ENCODE data around the gene RIMS4.

RIMS4 gene

GRCh38 chr20:44756956-44757355 is 53.4 kb downstream of the RIMS4 start:
- no peak for DNase-seq (ENCODE audit: low spot score)
- POLR2A ChIA-PET (ENCODE audit: low non-redundant PET), result no interaction called here
- CTCF ChIA-PET, result interaction anchor here (2.2 kb wide), 1 partner anchor 8 kb away, joined by 15 read pairs; no protein-coding TSS in a partner anchor
- H3K27ac ChIP-seq, result no peak overlapping the region
- TF ChIP-seq, protein P1, sequence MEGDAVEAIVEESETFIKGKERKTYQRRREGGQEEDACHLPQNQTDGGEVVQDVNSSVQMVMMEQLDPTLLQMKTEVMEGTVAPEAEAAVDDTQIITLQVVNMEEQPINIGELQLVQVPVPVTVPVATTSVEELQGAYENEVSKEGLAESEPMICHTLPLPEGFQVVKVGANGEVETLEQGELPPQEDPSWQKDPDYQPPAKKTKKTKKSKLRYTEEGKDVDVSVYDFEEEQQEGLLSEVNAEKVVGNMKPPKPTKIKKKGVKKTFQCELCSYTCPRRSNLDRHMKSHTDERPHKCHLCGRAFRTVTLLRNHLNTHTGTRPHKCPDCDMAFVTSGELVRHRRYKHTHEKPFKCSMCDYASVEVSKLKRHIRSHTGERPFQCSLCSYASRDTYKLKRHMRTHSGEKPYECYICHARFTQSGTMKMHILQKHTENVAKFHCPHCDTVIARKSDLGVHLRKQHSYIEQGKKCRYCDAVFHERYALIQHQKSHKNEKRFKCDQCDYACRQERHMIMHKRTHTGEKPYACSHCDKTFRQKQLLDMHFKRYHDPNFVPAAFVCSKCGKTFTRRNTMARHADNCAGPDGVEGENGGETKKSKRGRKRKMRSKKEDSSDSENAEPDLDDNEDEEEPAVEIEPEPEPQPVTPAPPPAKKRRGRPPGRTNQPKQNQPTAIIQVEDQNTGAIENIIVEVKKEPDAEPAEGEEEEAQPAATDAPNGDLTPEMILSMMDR (conservative IDR thresholded peaks at IDR 0.05; ENCODE audit: low read depth), result no peak

DNA sequence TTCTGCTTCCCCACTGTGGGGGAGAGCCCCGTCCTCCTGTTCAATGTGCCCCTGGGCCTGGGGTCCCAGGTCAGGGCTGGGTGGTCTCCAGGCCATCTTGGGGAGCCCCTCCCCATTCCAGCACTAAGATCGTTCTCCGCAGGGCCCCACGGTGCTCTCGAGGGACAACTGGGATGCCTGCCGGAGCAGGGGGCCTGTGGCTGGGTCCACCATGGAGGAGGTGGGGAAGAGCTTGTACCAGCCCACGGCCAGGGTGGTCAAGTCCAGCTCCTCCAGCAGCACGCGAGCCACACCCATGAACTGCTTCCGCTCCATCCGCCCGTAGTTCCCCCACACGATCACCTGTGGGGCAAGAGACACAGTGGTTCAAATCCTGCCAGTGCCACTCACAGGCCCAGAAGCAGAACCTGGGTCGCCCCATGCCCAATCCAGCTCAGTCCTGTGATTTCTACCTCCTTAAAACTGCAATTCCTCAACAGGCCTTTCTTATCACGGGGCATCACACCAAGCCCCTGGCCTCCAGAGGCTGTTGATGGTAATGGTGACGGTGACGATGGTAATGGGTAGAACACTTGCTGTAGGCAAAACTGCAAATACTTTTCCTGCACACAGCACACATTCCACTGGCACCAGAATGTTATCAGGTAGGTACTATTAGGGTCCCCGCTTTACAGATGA is 54.2 kb downstream of the RIMS4 start:
- ChIA-PET CTCF (interaction anchor here (0.5 to 1.4 kb wide), 6 partner anchors 11 to 111 kb away, joined by 3 to 6 read pairs (median 4); no protein-coding TSS in a partner anchor), POLR2A (ENCODE audit: low non-redundant PET) (no interaction called here)
- no peak overlapping the region for H3K27ac ChIP-seq
- TF ChIP-seq, protein P1 (conservative IDR thresholded peaks at IDR 0.05; ENCODE audit: low read depth), result no peak
- DNase-seq (ENCODE audit: low spot score), result no peak

DNA sequence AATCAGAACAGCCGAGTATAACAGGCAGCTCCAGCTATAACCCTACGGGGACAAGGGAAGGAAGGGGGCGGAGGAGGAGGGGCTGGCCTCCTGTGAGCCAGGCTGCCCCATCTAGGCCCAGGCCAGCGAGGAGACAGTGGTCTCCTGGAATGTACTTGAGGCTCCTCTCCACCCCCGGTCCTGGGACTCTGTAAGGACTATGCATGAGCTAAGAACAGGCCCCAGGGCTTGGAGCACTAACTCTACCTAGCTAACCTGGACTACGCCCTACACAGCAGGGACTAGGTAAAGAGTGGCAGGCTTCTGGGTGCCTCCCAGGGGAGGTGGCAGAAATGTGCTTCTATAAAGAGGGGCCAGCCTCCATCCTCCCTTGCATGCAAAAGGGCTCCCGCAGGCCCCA is 55.8 kb downstream of the RIMS4 start:
- H3K27ac ChIP-seq, result no peak overlapping the region
- TF ChIP-seq, protein P1 (conservative IDR thresholded peaks at IDR 0.05; ENCODE audit: low read depth), result no peak
- no peak for DNase-seq (ENCODE audit: low spot score)
- ChIA-PET CTCF (interaction anchor here (0.6 to 1.5 kb wide), 5 partner anchors 16 to 1227 kb away, joined by 3 to 4 read pairs (median 4); no protein-coding TSS in a partner anchor), POLR2A (ENCODE audit: low non-redundant PET) (no interaction called here)

DNA sequence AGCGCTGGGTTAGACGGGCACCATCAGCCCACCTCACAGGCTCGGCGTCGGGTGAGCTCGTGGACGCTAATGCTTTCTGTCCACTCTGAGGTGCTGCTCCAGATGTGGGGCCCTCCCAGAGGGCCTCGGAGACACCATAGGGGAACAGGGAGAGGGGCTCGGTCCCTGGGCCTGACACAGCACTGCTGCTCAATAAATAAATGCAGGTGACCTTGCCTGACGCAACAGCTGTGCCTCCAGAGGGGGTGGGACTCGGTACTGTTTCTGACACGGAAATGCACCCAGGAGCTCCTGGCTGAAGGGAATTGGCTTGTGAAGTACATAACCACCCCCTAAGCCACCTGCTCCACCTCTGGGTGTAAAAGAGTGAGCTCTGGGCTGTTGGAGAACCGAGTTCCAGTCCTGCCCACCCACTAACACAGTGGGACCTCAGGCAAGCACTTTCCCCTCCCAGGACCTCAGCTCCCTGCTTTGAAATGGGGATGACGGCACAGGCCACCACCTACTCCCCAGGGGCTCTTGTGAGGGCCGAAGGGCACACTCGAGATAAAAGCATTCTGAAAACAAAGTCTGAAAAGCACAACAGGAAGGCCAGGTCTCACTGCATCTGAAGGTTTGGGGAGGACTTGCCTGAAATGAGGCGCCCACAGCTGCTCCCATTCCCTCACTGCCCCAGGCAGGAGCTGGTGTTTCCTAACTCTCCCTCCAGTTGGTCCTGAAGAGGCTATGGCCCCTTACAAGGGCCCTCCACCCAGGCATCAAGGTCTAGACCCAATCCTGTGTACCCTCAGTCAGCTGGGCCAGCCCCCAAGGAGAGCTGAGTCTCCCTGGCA is 58.0 kb downstream of the RIMS4 start:
- POLR2A ChIA-PET (ENCODE audit: low non-redundant PET), result no interaction called here
- H3K27ac ChIP-seq, result no peak overlapping the region
- no peak for DNase-seq (ENCODE audit: low spot score)
- CTCF ChIA-PET, result interaction anchor here (0.5 to 1.6 kb wide), 9 partner anchors 18 to 193 kb away, joined by 3 to 6 read pairs (median 3); no protein-coding TSS in a partner anchor
- TF ChIP-seq, protein P1 (conservative IDR thresholded peaks at IDR 0.05; ENCODE audit: low read depth), result no peak

- ChIA-PET CTCF (interaction anchor here (0.6 to 5.3 kb wide), 18 partner anchors 10 to 556 kb away, joined by 3 to 39 read pairs (median 3); partner anchors contain the start of gene YWHAB), POLR2A (ENCODE audit: low non-redundant PET) (no interaction called here)
- peak; percentile 43 for DNase-seq (ENCODE audit: low spot score)
- H3K27ac ChIP-seq, result no peak overlapping the region
- TF ChIP-seq, protein P1 (conservative IDR thresholded peaks at IDR 0.05; ENCODE audit: low read depth), result no peak; the same call in 1 of the 2 replicates
Measured at GRCh38 chr20:44750081-44750805, 60.1 kb downstream of the RIMS4 start.

- TF ChIP-seq, protein P1 (conservative IDR thresholded peaks at IDR 0.05; ENCODE audit: low read depth), result no peak
- POLR2A ChIA-PET (ENCODE audit: low non-redundant PET), result no interaction called here
Measured at GRCh38 chr20:44748005-44748370, 62.4 kb downstream of the RIMS4 start.

More at GRCh38 chr20:44748005-44748370, 62.4 kb downstream of the RIMS4 start:
- DNase-seq (ENCODE audit: low spot score), result no peak
- CTCF ChIA-PET, result interaction anchor here (0.6 to 5.3 kb wide), 15 partner anchors 10 to 202 kb away, joined by 3 to 39 read pairs (median 3); no protein-coding TSS in a partner anchor
- no peak overlapping the region for H3K27ac ChIP-seq

Measured in RWPE1 (cell line).